CD14-positive monocyte (primary cell): ENCODE results near the gene PAQR5. TPM values are rescaled to one million over a fixed set of nuclear protein-coding genes. Genes with fewer than 3 reads are reported as not detected.

ENCODE experiments used
- DNase-seq, 3 donors: peaks; one replicate each; pipeline ENCODE4 v3.0.0-alpha.2; 2011 to 2022
- H2AFZ ChIP-seq: 2 replicates; pipeline ENCODE4 v1.6.0; 2012; ENCODE audit warnings: mild to moderate bottlenecking, low read depth, low read length, inconsistent platforms; ENCODE audit not compliant: insufficient read depth, poor library complexity, severe bottlenecking
- H3K27ac ChIP-seq, 2 donors: 1 replicate in 1 of 2; 2 replicates in 1 of 2; pipeline ENCODE4 v1.5.1; 2012 to 2013; ENCODE audit warnings: low read length in 2 of 2, control low read depth in 1 of 2, inconsistent platforms in 1 of 2, low read depth in 1 of 2, mild to moderate bottlenecking in 1 of 2
- H3K27me3 ChIP-seq, 2 donors: one replicate each; pipeline versions ENCODE4 v1.6.0 to v1.6.1; 2011 to 2013; ENCODE audit warnings: low read length in 2 of 2; ENCODE audit not compliant: control insufficient read depth in 2 of 2, insufficient read depth in 2 of 2
- H3K36me3 ChIP-seq, 2 donors: replicated peaks in 1 of 2; 1 replicate in 1 of 2; 2 replicates in 1 of 2; pipeline versions ENCODE4 v1.5.1 to v1.6.1; 2012 to 2013; ENCODE audit warnings: low read length in 2 of 2, control low read depth in 1 of 2, inconsistent platforms in 1 of 2, mild to moderate bottlenecking in 1 of 2; ENCODE audit not compliant: insufficient read depth in 2 of 2, control insufficient read depth in 1 of 2
- H3K4me1 ChIP-seq, 2 donors: 1 replicate in 1 of 2; 2 replicates in 1 of 2; pipeline versions ENCODE4 v1.5.1 to v1.6.1; 2012 to 2013; ENCODE audit warnings: low read length in 2 of 2, control low read depth in 1 of 2, inconsistent platforms in 1 of 2, mild to moderate bottlenecking in 1 of 2, moderate library complexity in 1 of 2; ENCODE audit not compliant: insufficient read depth in 2 of 2, control insufficient read depth in 1 of 2
- H3K4me2 ChIP-seq: replicated peaks from 2 replicates; pipeline ENCODE3; 2012; ENCODE audit warnings: low read length, moderate library complexity, mild to moderate bottlenecking; ENCODE audit not compliant: poor library complexity, severe bottlenecking; ENCODE audit errors: extremely low read depth
- H3K4me3 ChIP-seq, 3 experiments: fragments of 200-600 bp in 1 of 3; sonication (generic) in 1 of 3; replicated peaks in 1 of 3; 1 replicate in 2 of 3; 2 replicates in 1 of 3; pipeline ENCODE4 v1.5.1; 2011 to 2013; ENCODE audit warnings: low read length in 3 of 3, mild to moderate bottlenecking in 3 of 3, control low read depth in 2 of 3, low read depth in 2 of 3, inconsistent platforms in 1 of 3, moderate library complexity in 1 of 3
- H3K79me2 ChIP-seq: 2 replicates; pipeline ENCODE4 v1.6.0; 2012; ENCODE audit warnings: mild to moderate bottlenecking, control low read depth, inconsistent platforms, low read length, moderate library complexity; ENCODE audit not compliant: insufficient read depth
- H3K9ac ChIP-seq: 2 replicates; pipeline ENCODE4 v1.6.0; 2017; ENCODE audit warnings: low read length, mild to moderate bottlenecking; ENCODE audit not compliant: insufficient read depth, poor library complexity, severe bottlenecking
- H3K9me3 ChIP-seq, 2 donors: replicated peaks in 1 of 2; 1 replicate in 1 of 2; 2 replicates in 1 of 2; pipeline versions ENCODE4 v1.5.1 to v1.6.1; 2012 to 2013; ENCODE audit warnings: low read length in 2 of 2, control low read depth in 1 of 2; ENCODE audit not compliant: control insufficient read depth in 1 of 2, insufficient read depth in 1 of 2
- H4K20me1 ChIP-seq: 2 replicates; pipeline ENCODE4 v1.6.0; 2012; ENCODE audit warnings: mild to moderate bottlenecking, low read length, control low read depth, moderate library complexity; ENCODE audit not compliant: insufficient read depth
- H3K27ac Mint-ChIP-seq, 7 donors: one replicate each; pipeline ENCODE4 v1.8.0; 2020; ENCODE audit warnings: mild to moderate bottlenecking in 7 of 7, mixed read lengths in 7 of 7, moderate library complexity in 6 of 7, inconsistent platforms in 2 of 7
- H3K27me3 Mint-ChIP-seq, 3 donors: one replicate each; pipeline ENCODE4 v1.8.0; 2021 to 2022; ENCODE audit warnings: low read depth in 3 of 3, mild to moderate bottlenecking in 3 of 3, mixed read lengths in 3 of 3, moderate library complexity in 3 of 3, inconsistent platforms in 1 of 3
- H3K36me3 Mint-ChIP-seq, 2 donors: one replicate each; pipeline ENCODE4 v1.8.0; 2020; ENCODE audit warnings: mixed read lengths in 2 of 2, inconsistent platforms in 1 of 2, mild to moderate bottlenecking in 1 of 2
- H3K4me1 Mint-ChIP-seq: one replicate; pipeline ENCODE4 v1.8.0; 2020; ENCODE audit warnings: mild to moderate bottlenecking, mixed read lengths
- H3K4me3 Mint-ChIP-seq, 2 donors: one replicate each; pipeline ENCODE4 v1.8.0; 2020; ENCODE audit warnings: mild to moderate bottlenecking in 2 of 2, mixed read lengths in 2 of 2, moderate library complexity in 1 of 2
- H3K9me3 Mint-ChIP-seq, 7 donors: one replicate each; pipeline ENCODE4 v1.8.0; 2020 to 2022; ENCODE audit warnings: mixed read lengths in 7 of 7, mild to moderate bottlenecking in 6 of 7, moderate library complexity in 6 of 7, inconsistent platforms in 2 of 7
- CTCF ChIP-seq: fragments of 200-600 bp; IDR thresholded peaks from one replicate; pipeline ENCODE4 v1.8.0; 2022; ENCODE audit warnings: antibody characterized with exemption, mild to moderate bottlenecking
- WGBS: methylation state at CpG from one replicate; pipeline ENCODE4 v1.1.5; 2013; ENCODE audit warnings: missing lambda C conversion rate; ENCODE audit not compliant: insufficient coverage; 5-methylcytosine and 5-hydroxymethylcytosine counted together
- intact Hi-C, 2 donors: fragments of 100-400 bp; cut with micrococcal nuclease; formaldehyde crosslinking; loops; one replicate each; pipeline versions ENCODE4 v1.15.0 to v1.15.1; 2023
- polyA plus RNA-seq, 3 donors: library from polyadenylated mRNA; depleted of rRNA in 1 of 3; unstranded in 2 of 3; stranded (reverse) in 1 of 3; fragments of 300-500 nt in 2 of 3; fragments of >200 nt in 1 of 3; fragmentation: Illumina TruSeq in 2 of 3; gene quantifications; 1 replicate in 2 of 3; 2 replicates in 1 of 3; pipeline ENCODE4 v1.2.3, GENCODE V29; 2012 to 2021

PAQR5 gene
- polyA plus RNA-seq, 3 donors = not detected

GRCh38 chr15:69292826-69293420, 5.8 kb upstream of the PAQR5 start:
- no peaks in the 10 kb centered on the region for H3K4me1 Mint-ChIP-seq
- Histone ChIP-seq H2AFZ (no peak overlapping the region), H3K4me1 (no peaks in the 10 kb centered on the region), H3K4me2 (no peak overlapping the region), H3K9me3 (no peaks in the 10 kb centered on the region), H4K20me1 (no peaks in the 10 kb centered on the region), H3K27ac (no peak overlapping the region), H3K79me2 (no peaks in the 10 kb centered on the region), H3K36me3 (no peaks in the 10 kb centered on the region), H3K27me3 (peaks cover 0 to 12% of the 10 kb centered on the region in 2 donors), H3K4me3 (no peak overlapping the region), H3K9ac (no peak overlapping the region)
- H3K36me3 Mint-ChIP-seq = no peaks in the 10 kb centered on the region
- H3K4me3 Mint-ChIP-seq = no peak overlapping the region
- peaks cover 15 to 23% (median 19%) of the 10 kb centered on the region in 3 donors for H3K27me3 Mint-ChIP-seq
- intact Hi-C loops = no loop called here
- no peak for DNase-seq
- 92% methylated on average over 8 of the region's 10 CpGs for WGBS
- H3K9me3 Mint-ChIP-seq = peaks cover 0 to 5% (median 0%) of the 10 kb centered on the region in 7 donors
- no peak overlapping the region for H3K27ac Mint-ChIP-seq
- no peak for TF ChIP-seq CTCF

- 95% methylated on average over 7 of the region's 11 CpGs for WGBS
- Histone ChIP-seq H4K20me1 (no peaks in the 10 kb centered on the region), H3K27ac (no peak overlapping the region), H3K4me1 (peaks cover 0 to 6% of the 10 kb centered on the region in 2 donors), H3K9ac (no peak overlapping the region), H2AFZ (no peak overlapping the region), H3K27me3 (peaks cover 4 to 20% of the 10 kb centered on the region in 2 donors), H3K4me3 (no peak overlapping the region), H3K79me2 (no peaks in the 10 kb centered on the region), H3K36me3 (no peaks in the 10 kb centered on the region), H3K9me3 (no peaks in the 10 kb centered on the region), H3K4me2 (no peak overlapping the region)
- no peak for DNase-seq
- Mint-ChIP-seq H3K4me1 (peaks cover 2% of the 10 kb centered on the region), H3K27ac (no peak overlapping the region), H3K9me3 (peaks cover 0 to 5% (median 0%) of the 10 kb centered on the region in 7 donors), H3K36me3 (no peaks in the 10 kb centered on the region), H3K27me3 (peaks cover 21 to 31% (median 29%) of the 10 kb centered on the region in 3 donors), H3K4me3 (no peak overlapping the region)
- no peak for TF ChIP-seq CTCF
- intact Hi-C loops = no loop called here
Measured at GRCh38 chr15:69293741-69294615, 4.7 kb upstream of the PAQR5 start.
